Neural crest cell (in vitro differentiated cells): ENCODE results near the gene RALGDS. TPM values are rescaled to one million over a fixed set of nuclear protein-coding genes. Genes with fewer than 3 reads are reported as not detected.

Experiments
- DNase-seq: peaks from one replicate; pipeline ENCODE4 v3.0.0; 2021; ENCODE audit warnings: low read depth, mixed read lengths, low spot score
- H3K27ac Mint-ChIP-seq: one replicate; pipeline ENCODE4 v1.8.0; 2021; ENCODE audit warnings: mild to moderate bottlenecking, mixed read lengths; ENCODE audit not compliant: unreplicated experiment
- H3K27me3 Mint-ChIP-seq: 2 replicates; pipeline ENCODE4 v1.8.0; 2021; ENCODE audit warnings: low read depth, mild to moderate bottlenecking, mixed read lengths
- H3K36me3 Mint-ChIP-seq: 2 replicates; pipeline ENCODE4 v1.8.0; 2021; ENCODE audit warnings: low read depth, mild to moderate bottlenecking, mixed read lengths
- H3K4me1 Mint-ChIP-seq: 2 replicates; pipeline ENCODE4 v1.8.0; 2021; ENCODE audit warnings: mixed read lengths
- H3K4me3 Mint-ChIP-seq: one replicate; pipeline ENCODE4 v1.8.0; 2021; ENCODE audit warnings: mild to moderate bottlenecking, mixed read lengths
- H3K9me3 Mint-ChIP-seq: 2 replicates; pipeline ENCODE4 v1.8.0; 2021; ENCODE audit warnings: mixed read lengths
- total RNA-seq: library from RNA; stranded (reverse); gene quantifications from 2 replicates; pipeline ENCODE4 v1.2.1, GENCODE V29; 2021
- TF ChIP-seq, protein P1 (sequence below): fragments of 200-600 bp; sonication (generic); conservative IDR thresholded peaks from 2 replicates; pipeline ENCODE4 v1.5.0; 2021; ENCODE audit warnings: antibody characterized with exemption, mild to moderate bottlenecking

Gene RALGDS
- total RNA-seq, 1 donor from 2014 or later = 73.8 TPM

- TF ChIP-seq, protein P1, sequence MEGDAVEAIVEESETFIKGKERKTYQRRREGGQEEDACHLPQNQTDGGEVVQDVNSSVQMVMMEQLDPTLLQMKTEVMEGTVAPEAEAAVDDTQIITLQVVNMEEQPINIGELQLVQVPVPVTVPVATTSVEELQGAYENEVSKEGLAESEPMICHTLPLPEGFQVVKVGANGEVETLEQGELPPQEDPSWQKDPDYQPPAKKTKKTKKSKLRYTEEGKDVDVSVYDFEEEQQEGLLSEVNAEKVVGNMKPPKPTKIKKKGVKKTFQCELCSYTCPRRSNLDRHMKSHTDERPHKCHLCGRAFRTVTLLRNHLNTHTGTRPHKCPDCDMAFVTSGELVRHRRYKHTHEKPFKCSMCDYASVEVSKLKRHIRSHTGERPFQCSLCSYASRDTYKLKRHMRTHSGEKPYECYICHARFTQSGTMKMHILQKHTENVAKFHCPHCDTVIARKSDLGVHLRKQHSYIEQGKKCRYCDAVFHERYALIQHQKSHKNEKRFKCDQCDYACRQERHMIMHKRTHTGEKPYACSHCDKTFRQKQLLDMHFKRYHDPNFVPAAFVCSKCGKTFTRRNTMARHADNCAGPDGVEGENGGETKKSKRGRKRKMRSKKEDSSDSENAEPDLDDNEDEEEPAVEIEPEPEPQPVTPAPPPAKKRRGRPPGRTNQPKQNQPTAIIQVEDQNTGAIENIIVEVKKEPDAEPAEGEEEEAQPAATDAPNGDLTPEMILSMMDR = no peak
- no peak overlapping the region for H3K4me3 Mint-ChIP-seq
- no peaks in the 10 kb centered on the region for H3K27me3 Mint-ChIP-seq
- H3K9me3 Mint-ChIP-seq = no peaks in the 10 kb centered on the region
- H3K27ac Mint-ChIP-seq = no peak overlapping the region
- no peaks in the 10 kb centered on the region for H3K36me3 Mint-ChIP-seq
- H3K4me1 Mint-ChIP-seq = peaks cover 12% of the 10 kb centered on the region
- DNase-seq = no peak
Measured at GRCh38 chr9:133154097-133154989, 33.3 kb upstream of the RALGDS start.

DNA sequence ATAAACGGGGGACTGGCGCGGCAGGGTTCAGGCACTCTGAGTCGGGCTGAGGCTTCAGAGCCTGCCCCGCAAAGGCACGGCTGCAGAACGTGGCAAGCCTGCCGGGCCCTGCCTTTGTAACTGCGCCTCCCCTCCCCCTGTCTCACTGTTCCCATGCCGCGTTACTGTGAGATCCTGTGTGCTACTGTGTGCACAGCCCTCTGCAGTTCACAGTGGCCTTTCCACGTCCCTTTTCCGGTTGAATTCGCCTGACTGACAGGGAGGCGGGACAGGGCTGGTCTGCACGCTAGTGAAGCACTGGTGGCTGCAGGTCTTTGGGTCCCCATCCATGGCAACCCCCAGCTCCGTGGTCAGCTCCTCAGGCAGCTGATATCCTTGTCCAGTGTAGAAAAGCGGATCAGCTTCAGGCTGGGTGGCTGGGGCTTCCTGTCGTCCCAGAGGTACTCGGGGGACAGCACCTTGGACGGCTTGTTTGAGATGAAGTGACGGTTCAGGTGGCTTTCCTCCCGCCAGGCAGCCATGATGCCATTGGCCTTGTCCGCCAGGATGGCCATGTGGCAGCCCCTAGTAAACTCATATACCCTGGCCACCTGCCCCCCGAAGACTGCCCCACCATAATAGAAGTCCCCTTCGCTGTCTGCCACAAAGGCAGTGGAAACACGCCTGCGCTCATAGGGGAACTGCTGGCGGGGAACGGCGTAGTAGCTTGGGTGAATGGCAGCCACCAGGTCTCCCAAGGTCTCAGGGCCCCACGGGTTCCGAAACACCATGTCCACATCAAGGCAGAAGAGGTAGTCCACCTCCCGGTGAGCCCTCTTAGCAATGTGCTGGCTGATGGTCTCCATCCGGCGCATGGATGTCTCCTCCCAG, 32.4 kb upstream of the RALGDS start:
- DNase-seq = no peak
- Mint-ChIP-seq H3K9me3 (no peaks in the 10 kb centered on the region), H3K4me1 (peaks cover 13% of the 10 kb centered on the region), H3K27me3 (no peaks in the 10 kb centered on the region), H3K36me3 (no peaks in the 10 kb centered on the region), H3K4me3 (peak overlapping the region; percentile 41), H3K27ac (no peak overlapping the region)
- TF ChIP-seq, protein P1 = no peak

GRCh38 chr9:133151601-133152525, 30.8 kb upstream of the RALGDS start:
- no peaks in the 10 kb centered on the region for H3K9me3 Mint-ChIP-seq
- TF ChIP-seq, protein P1 = no peak
- H3K27me3 Mint-ChIP-seq = no peaks in the 10 kb centered on the region
- H3K27ac Mint-ChIP-seq = no peak overlapping the region
- H3K36me3 Mint-ChIP-seq = no peaks in the 10 kb centered on the region
- peak overlapping the region; percentile 83 for H3K4me3 Mint-ChIP-seq
- no peak for DNase-seq
- peaks cover 29% of the 10 kb centered on the region for H3K4me1 Mint-ChIP-seq

DNA sequence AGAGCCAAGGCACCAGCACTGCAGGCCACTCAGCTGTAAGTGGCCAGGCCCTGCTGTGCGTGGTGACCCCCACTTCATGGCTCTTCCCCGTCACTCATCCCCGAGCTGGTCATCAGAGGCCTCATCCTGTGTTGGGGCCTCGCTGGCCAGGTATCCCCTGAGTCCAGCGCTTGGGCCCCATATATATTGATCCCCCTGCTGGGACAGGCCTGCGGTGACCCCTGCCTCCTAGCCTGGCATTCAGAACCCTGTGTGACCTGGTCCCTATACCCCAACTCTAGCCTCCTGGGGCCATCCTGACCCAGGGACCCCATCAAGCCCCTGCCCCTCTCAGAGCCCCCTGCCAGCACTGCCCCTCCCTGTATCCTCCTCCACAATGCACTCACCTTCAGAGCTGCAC, 30.0 kb upstream of the RALGDS start:
- no peak for DNase-seq
- peaks cover 32% of the 10 kb centered on the region for H3K4me1 Mint-ChIP-seq
- TF ChIP-seq, protein P1 = no peak
- H3K27me3 Mint-ChIP-seq = no peaks in the 10 kb centered on the region
- peak overlapping the region; percentile 82 for H3K4me3 Mint-ChIP-seq
- H3K27ac Mint-ChIP-seq = no peak overlapping the region
- H3K9me3 Mint-ChIP-seq = no peaks in the 10 kb centered on the region
- H3K36me3 Mint-ChIP-seq = no peaks in the 10 kb centered on the region
